Ishikawa (cell line): ENCODE data around the gene IGF1R.

ENCODE experiments used
- CEBPB ChIP-seq: IDR thresholded peaks from 2 replicates; pipeline ENCODE4 v1.6.1; 2012
- CREB1 ChIP-seq: IDR thresholded peaks from 2 replicates; pipeline ENCODE4 v1.6.1; 2012; ENCODE audit warnings: low read depth
- EGR1 ChIP-seq: IDR thresholded peaks from 2 replicates; pipeline ENCODE4 v1.6.1; 2012
- EP300 ChIP-seq: IDR thresholded peaks from 2 replicates; pipeline ENCODE4 v1.6.1; 2012; ENCODE audit warnings: borderline replicate concordance
- FOXM1 ChIP-seq: IDR thresholded peaks from 2 replicates; pipeline ENCODE4 v1.6.1; 2012; ENCODE audit warnings: low read depth, borderline replicate concordance
- MAX ChIP-seq: IDR thresholded peaks from 2 replicates; pipeline ENCODE4 v1.6.1; 2012
- NFIC ChIP-seq: IDR thresholded peaks from 2 replicates; pipeline ENCODE4 v1.6.1; 2012
- RAD21 ChIP-seq: IDR thresholded peaks from 2 replicates; pipeline ENCODE4 v1.6.1; 2012; ENCODE audit warnings: low read depth
- REST ChIP-seq: IDR thresholded peaks from 2 replicates; pipeline ENCODE4 v1.6.1; 2012; ENCODE audit warnings: low read depth, mild to moderate bottlenecking
- TAF1 ChIP-seq: IDR thresholded peaks from 2 replicates; pipeline ENCODE4 v1.6.1; 2012; ENCODE audit warnings: low read depth, mild to moderate bottlenecking
- TCF12 ChIP-seq: IDR thresholded peaks from 2 replicates; pipeline ENCODE4 v1.6.1; 2012; ENCODE audit warnings: low read depth
- TEAD4 ChIP-seq: IDR thresholded peaks from 2 replicates; pipeline ENCODE4 v1.6.1; 2012
- USF1 ChIP-seq: IDR thresholded peaks from 2 replicates; pipeline ENCODE4 v1.6.1; 2012
- YY1 ChIP-seq: IDR thresholded peaks from 2 replicates; pipeline ENCODE4 v1.6.1; 2012; ENCODE audit warnings: low read depth
- ZBTB7A ChIP-seq: IDR thresholded peaks from 2 replicates; pipeline ENCODE4 v1.6.1; 2012; ENCODE audit warnings: low read depth

Gene IGF1R

GRCh38 chr15:98939311-98940080 is 291.2 kb downstream of the IGF1R start:
- TF ChIP-seq NFIC: no peak
- no peak for TF ChIP-seq EP300
- no peak for TF ChIP-seq RAD21
- TF ChIP-seq EGR1: no peak
- TF ChIP-seq ZBTB7A: no peak
- no peak for TF ChIP-seq FOXM1
- no peak for TF ChIP-seq CREB1
- TF ChIP-seq MAX: no peak
- TF ChIP-seq TCF12: no peak
- no peak for TF ChIP-seq REST
- TF ChIP-seq CEBPB: no peak
- no peak for TF ChIP-seq USF1
- no peak for TF ChIP-seq TEAD4
- no peak for TF ChIP-seq TAF1
- no peak for TF ChIP-seq YY1

- TF ChIP-seq FOXM1: no peak
- TF ChIP-seq TCF12: no peak
- no peak for TF ChIP-seq NFIC
- no peak for TF ChIP-seq MAX
- TF ChIP-seq TAF1: no peak
- no peak for TF ChIP-seq USF1
- no peak for TF ChIP-seq YY1
- no peak for TF ChIP-seq ZBTB7A
- no peak for TF ChIP-seq CEBPB
- TF ChIP-seq TEAD4: no peak
- no peak for TF ChIP-seq REST
- TF ChIP-seq RAD21: no peak
- TF ChIP-seq CREB1: no peak
- TF ChIP-seq EGR1: no peak
- no peak for TF ChIP-seq EP300
Observed at GRCh38 chr15:98941595-98942255, 293.4 kb downstream of the IGF1R start.

- TF ChIP-seq USF1: no peak
- no peak for TF ChIP-seq RAD21
- no peak for TF ChIP-seq CEBPB
- no peak for TF ChIP-seq TEAD4
- no peak for TF ChIP-seq MAX
Observed at GRCh38 chr15:98942431-98942830, 294.1 kb downstream of the IGF1R start.

GRCh38 chr15:98943051-98943508 is 294.7 kb downstream of the IGF1R start:
- no peak for TF ChIP-seq YY1
- no peak for TF ChIP-seq REST
- TF ChIP-seq RAD21: no peak
- TF ChIP-seq FOXM1: no peak
- TF ChIP-seq CEBPB: no peak
- no peak for TF ChIP-seq EGR1
